GM12891 (cell line): Measurements from ENCODE around the gene DCDC2B.

ENCODE experiments used
- DNase-seq: peaks from one replicate; pipeline ENCODE4 v3.0.0; 2011; ENCODE audit warnings: low spot score; ENCODE audit not compliant: insufficient read length
- FAIRE-seq: peaks from 2 replicates; lab custom pipeline; 2011; peaks lifted over from hg19 to GRCh38; lab: Jason Lieb, UNC
- PAX5 ChIP-seq: IDR thresholded peaks from 2 replicates; pipeline ENCODE4 v1.6.1; 2011; ENCODE audit warnings: low read length, moderate library complexity, mild to moderate bottlenecking; ENCODE audit not compliant: insufficient read depth, severe bottlenecking
- POLR2A ChIP-seq: IDR thresholded peaks from 2 replicates; pipeline ENCODE4 v1.6.1; 2011; ENCODE audit warnings: low read depth, low read length, control low read depth
- POLR2AphosphoS5 ChIP-seq: IDR thresholded peaks from 2 replicates; pipeline ENCODE4 v1.6.1; 2011; ENCODE audit warnings: low read depth, low read length, control low read depth
- POU2F2 ChIP-seq: IDR thresholded peaks from 2 replicates; pipeline ENCODE4 v1.6.1; 2011; ENCODE audit warnings: low read depth, mild to moderate bottlenecking, control low read depth, low read length, moderate library complexity
- SPI1 ChIP-seq: IDR thresholded peaks from 2 replicates; pipeline ENCODE4 v1.6.1; 2011; ENCODE audit warnings: low read depth, low read length, control low read depth
- TAF1 ChIP-seq: IDR thresholded peaks from 2 replicates; pipeline ENCODE4 v1.6.1; 2011; ENCODE audit warnings: low read depth, low read length, control low read depth

The DCDC2B gene

DNA sequence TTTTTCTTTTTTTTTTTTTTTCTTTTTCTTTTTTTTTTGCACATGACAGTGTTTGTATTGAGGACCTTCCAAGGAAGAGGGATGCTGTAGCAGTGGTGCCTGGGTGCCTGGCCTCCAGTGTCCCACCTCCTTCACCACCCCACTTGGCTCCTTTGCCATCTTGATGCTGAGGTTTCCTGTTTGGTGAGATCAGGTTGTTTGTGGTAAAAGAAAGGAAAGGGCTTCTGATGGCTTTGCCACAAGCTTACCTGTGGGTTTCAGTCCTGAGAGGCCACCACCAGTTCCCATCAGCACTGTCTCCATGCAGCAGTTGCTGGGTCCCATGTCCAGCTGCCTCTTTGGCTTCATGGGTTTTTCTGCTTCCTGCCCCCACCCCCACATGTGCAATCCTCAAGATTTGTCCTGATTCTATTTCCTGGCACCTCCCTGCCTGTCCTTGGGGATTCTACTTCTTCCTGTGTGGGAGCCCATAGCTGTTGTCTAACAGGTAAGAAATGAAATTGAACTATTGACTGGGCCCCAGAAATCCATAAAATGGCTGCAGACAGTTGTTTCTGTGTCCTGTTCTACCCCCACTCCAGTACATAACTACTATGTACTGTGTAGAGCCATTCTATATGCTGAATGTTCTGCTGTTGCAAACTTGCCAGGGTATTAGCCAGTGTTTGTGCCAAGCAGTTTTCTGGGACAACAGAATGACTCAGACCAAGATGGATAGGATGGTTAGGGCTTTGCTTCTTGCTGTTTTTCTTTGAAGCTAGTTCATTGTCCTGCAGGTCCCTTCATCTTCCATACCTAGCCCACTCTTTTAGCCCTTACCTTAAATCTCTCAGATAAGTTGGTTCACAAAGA lies 12.7 kb upstream of the DCDC2B start:
- peak; percentile 5 for FAIRE-seq
- TF ChIP-seq POLR2AphosphoS5: no peak
- TF ChIP-seq POU2F2: no peak
- no peak for TF ChIP-seq TAF1
- no peak; the same call in 1 of the 2 replicates for TF ChIP-seq POLR2A
- TF ChIP-seq PAX5: no peak
- no peak for TF ChIP-seq SPI1

GRCh38 chr1:32197074-32197473 lies 11.8 kb upstream of the DCDC2B start:
- FAIRE-seq (no peak), DNase-seq (no peak)
- TF ChIP-seq POU2F2 (no peak), POLR2AphosphoS5 (peak; percentile 56; the same call in 1 of the 2 replicates)

More for the DNA sequence above, 12.7 kb upstream of the DCDC2B start:
- no peak for DNase-seq

DNA sequence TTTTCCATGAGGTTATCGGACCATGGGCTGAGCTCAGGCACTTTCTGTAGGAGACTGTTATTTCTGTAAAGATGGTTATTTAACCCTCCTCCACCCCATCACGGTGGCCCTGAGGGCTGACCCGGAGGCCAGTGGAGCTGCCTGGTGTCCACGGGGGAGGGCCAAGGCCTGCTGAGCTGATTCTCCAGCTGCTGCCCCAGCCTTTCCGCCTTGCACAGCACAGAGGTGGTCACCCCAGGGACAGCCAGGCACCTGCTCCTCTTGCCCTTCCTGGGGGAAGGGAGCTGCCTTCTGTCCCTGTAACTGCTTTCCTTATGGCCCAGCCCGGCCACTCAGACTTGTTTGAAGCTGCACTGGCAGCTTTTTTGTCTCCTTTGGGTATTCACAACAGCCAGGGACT lies 11.1 kb upstream of the DCDC2B start:
- FAIRE-seq (no peak), DNase-seq (no peak)
- no peak for TF ChIP-seq TAF1
- TF ChIP-seq POLR2AphosphoS5: no peak
- no peak for TF ChIP-seq POLR2A
- TF ChIP-seq PAX5: no peak
- TF ChIP-seq SPI1: no peak
- TF ChIP-seq POU2F2: no peak

DNA sequence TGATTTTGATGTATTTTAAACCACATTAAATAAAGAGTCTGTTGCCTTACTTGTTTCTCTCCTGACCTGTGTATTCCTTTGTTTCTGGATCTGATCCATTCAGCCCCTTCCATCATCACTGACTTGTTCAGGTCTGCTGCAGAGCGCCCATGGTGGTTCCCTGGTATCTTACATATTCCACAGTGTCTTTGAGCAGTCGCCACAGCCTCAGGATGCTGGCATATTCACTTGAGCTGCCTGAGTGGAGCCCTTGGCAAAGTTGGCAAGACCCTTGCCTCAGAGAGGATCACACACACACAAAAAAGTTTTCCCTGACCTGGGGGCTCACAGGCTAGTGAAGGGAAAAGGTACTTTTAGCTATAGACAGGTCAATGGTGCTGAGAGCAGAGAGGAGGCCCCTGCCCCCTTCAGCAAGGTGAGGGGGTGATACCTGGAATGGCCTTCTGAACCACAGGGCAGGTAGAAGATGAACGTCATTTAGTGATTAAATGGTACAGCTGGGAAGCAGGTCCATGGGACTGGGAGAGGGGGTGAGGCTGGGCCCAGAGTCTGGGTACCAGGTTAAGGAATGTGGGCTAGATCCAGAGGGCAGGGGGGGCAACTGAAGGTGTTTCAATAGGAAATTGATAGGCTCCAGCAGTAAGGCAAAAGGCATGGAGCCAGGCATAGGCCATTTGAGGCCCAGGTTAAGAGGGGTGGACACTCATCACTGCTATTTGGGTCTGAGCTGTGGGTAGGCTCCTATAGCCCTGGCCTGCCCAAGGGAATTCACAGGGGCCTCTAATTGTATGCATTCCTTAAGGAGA lies 10.4 kb upstream of the DCDC2B start:
- DNase-seq (no peak), FAIRE-seq (no peak)
- peak; percentile 33; the same call in 1 of the 2 replicates for TF ChIP-seq POLR2AphosphoS5
- no peak for TF ChIP-seq POLR2A
- no peak for TF ChIP-seq TAF1

GRCh38 chr1:32199043-32199716 lies 9.7 kb upstream of the DCDC2B start:
- no peak for TF ChIP-seq TAF1
- TF ChIP-seq POLR2AphosphoS5: no peak; the same call in 1 of the 2 replicates
- no peak for TF ChIP-seq POLR2A
- TF ChIP-seq SPI1: no peak
- TF ChIP-seq PAX5: no peak
- TF ChIP-seq POU2F2: no peak
- FAIRE-seq (no peak), DNase-seq (no peak)

GRCh38 chr1:32199717-32200072 lies 9.2 kb upstream of the DCDC2B start:
- TF ChIP-seq POLR2AphosphoS5: no peak
- TF ChIP-seq POLR2A: no peak
- no peak for TF ChIP-seq POU2F2
- TF ChIP-seq PAX5: no peak
- TF ChIP-seq SPI1: no peak
- no peak for TF ChIP-seq TAF1
- no peak for DNase-seq
- no peak for FAIRE-seq

GRCh38 chr1:32200226-32201010 lies 8.5 kb upstream of the DCDC2B start, which contains the start of gene CCDC28B:
TSS of gene CCDC28B (plus strand) at chr1:32200595. CDS start at chr1:32201936, 1,341 bp downstream.
- FAIRE-seq (peak; percentile 90), DNase-seq (peak; percentile 71)
- TF ChIP-seq POU2F2: peak; percentile 98
- TF ChIP-seq TAF1: no peak
- TF ChIP-seq PAX5: no peak
- peak; percentile 61 for TF ChIP-seq SPI1
- no peak; the same call in 1 of the 2 replicates for TF ChIP-seq POLR2AphosphoS5
- TF ChIP-seq POLR2A: no peak

DNA sequence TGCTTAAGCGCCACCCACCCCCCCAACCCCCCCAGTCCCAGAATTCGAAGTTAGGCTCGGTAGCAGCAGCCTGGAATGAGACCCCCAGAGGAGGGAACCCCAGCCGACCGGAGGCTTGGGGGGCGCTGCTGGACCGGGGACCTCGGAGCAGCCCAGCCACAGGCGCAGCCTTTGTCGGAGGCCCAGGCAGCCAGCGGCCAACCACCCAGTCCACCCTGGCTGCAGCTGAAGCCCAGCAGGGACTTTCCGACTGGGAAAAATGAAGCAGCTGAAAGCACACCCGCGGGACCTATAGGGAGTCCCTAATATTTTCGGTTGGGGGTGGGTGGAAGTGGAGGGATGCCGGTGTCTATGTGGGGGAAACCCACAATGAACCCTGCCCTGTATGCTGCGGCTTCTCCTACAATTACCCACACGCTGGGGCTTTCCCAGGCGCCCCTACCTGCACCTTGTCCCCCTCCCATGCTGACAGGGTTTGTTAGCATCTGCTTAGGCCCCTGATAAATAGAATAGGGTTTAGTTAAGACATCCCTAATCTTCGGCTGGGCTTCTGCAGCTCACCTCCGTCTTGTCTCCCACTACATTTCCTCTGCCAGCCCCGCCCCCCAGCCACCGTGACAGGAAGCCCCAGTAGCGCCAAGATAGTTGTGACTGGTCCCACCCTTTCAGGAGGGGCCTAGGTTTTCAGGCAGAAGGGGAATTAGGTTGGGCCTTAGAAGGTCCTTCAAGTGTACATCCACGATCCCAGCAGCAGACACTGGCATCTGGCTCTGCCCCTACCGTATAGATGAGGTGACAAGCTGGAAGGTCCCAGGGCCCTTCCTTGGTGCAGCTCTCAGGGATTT lies 7.7 kb upstream of the DCDC2B start:
- DNase-seq: peak; percentile 62
- peak; percentile 87 for FAIRE-seq
- TF ChIP-seq POLR2AphosphoS5 (0 out of 2 replicates have a peak, but pooled peaks have one; percentile 28), TAF1 (peak; percentile 2; the same call in 1 of the 2 replicates), SPI1 (0 out of 2 replicates have a peak, but pooled peaks have one; percentile 12), POU2F2 (no peak), POLR2A (peak; percentile 56; the same call in 1 of the 2 replicates), PAX5 (no peak)

DNA sequence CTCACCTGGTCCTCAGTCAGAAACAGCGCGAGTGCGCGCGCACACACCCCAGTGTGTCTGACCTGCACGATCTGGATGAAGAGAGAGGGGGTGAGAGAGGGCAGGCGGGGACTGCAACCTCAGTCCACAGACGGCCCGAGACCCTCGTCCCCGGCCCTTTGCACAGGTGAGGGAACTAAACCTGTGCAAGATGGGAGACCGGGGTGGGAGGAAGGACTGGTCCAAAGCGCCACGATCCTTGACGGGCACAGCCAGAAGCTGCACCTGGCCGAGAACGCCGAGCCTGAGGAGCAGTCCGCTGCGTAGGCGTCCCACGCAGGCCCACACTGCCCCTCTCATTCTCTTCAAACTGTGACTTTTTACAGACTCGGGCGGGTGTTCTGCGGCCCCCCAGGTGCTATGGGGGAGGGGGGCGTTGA lies 3.9 kb upstream of the DCDC2B start:
- no peak for TF ChIP-seq POU2F2
- no peak for TF ChIP-seq POLR2A
- no peak for TF ChIP-seq PAX5
- TF ChIP-seq SPI1: no peak
- TF ChIP-seq TAF1: no peak
- TF ChIP-seq POLR2AphosphoS5: no peak
- FAIRE-seq: no peak
- no peak for DNase-seq
